Motor neuron (in vitro differentiated cells): ENCODE data around the gene CAPN8. TPM values are rescaled to one million over a fixed set of nuclear protein-coding genes. Genes with fewer than 3 reads are reported as not detected.
A peak's percentile ranks its signal among the peaks of the same experiment; 100 is the strongest.

ENCODE experiments used
- ATAC-seq, 8 experiments: fragments of 200-7000 bp; cut with Tn5 transposase; replicated peaks in 6 of 8; 2 replicates each; pipeline ENCODE4 v1.8.0; 2021; ENCODE audit warnings: mild to moderate bottlenecking in 8 of 8, moderate library complexity in 8 of 8
- H3K27ac ChIP-seq, 2 donors: fragments of 250-450 bp; sonication (Bioruptor Pico); 2 replicates each; pipeline ENCODE4 v1.9.0; 2021; ENCODE audit warnings: antibody characterized with exemption in 2 of 2, mild to moderate bottlenecking in 2 of 2, moderate library complexity in 1 of 2
- H3K4me1 ChIP-seq, 2 donors: fragments of 250-450 bp; sonication (Bioruptor Pico); replicated peaks in 1 of 2; 2 replicates each; pipeline ENCODE4 v1.6.1; 2021; ENCODE audit warnings: antibody characterized with exemption in 2 of 2, mild to moderate bottlenecking in 2 of 2, moderate library complexity in 1 of 2
- H3K4me3 ChIP-seq, 5 donors: fragments of 250-450 bp; sonication (Bioruptor Pico); 2 replicates each; pipeline ENCODE4 v1.9.0; 2021; ENCODE audit warnings: antibody characterized with exemption in 5 of 5, mild to moderate bottlenecking in 5 of 5, moderate library complexity in 4 of 5
- WGBS, 10 experiments: fragments of 450-650 bp; shearing (Covaris generic); methylation state at CpG; one replicate each; pipeline ENCODE4 v1.0.0; 2022; 5-methylcytosine and 5-hydroxymethylcytosine counted together
- in situ Hi-C, 9 experiments: fragments of 400-800 bp; cut with MboI; loops; one replicate each; pipeline ENCODE4 v1.15.0; 2021; ENCODE audit warnings: low sequenced_read_pairs in 9 of 9, low pct_unique_long_range_greater_than_20kb in 2 of 9; ENCODE audit not compliant: unreplicated experiment in 9 of 9
- total RNA-seq, 8 experiments: library from RNA; unstranded; fragments of 300-600 nt; gene quantifications; 2 replicates each; pipeline versions ENCODE4 v1.2.3 to v1.2.4, GENCODE V29; 2022

CAPN8 gene
- total RNA-seq, 8 experiments from 2014 or later: 0.05 to 6.1 (median 1.5) TPM; not detected in 1

- WGBS, 10 experiments: 53 to 100% (median 75%) methylated on average over 1 to 6 of the region's 8 CpGs; no CpG with 5 or more reads in 1 of the 10 experiments
- no peaks in the 10 kb centered on the region for H3K4me1 ChIP-seq
- no peak overlapping the region for H3K27ac ChIP-seq
- H3K4me3 ChIP-seq: no peak overlapping the region
- no peak for ATAC-seq
- in situ Hi-C loops: no loop called here
These were observed 29.6 kb upstream of the CAPN8 start for GRCh38 chr1:223695014-223695548.

- H3K4me1 ChIP-seq: no peaks in the 10 kb centered on the region
- H3K4me3 ChIP-seq: no peak overlapping the region
- no peak for ATAC-seq
- in situ Hi-C loops: no loop called here
- 25 to 96% (median 68%) methylated on average over 1 to 4 of the region's 4 CpGs; no CpG with 5 or more reads in 1 of the 10 experiments for WGBS, 10 experiments
- no peak overlapping the region for H3K27ac ChIP-seq
These were observed 25.6 kb upstream of the CAPN8 start for GRCh38 chr1:223691121-223691520.

- WGBS, 10 experiments: 18 to 100% (median 63%) methylated on average over 1 to 3 of the region's 3 CpGs; no CpG with 5 or more reads in 1 of the 10 experiments
- Histone ChIP-seq H3K27ac (no peak overlapping the region), H3K4me3 (no peak overlapping the region), H3K4me1 (no peaks in the 10 kb centered on the region)
- in situ Hi-C loops: loop anchor here in 3 of 9 experiments (10.0 kb wide), 1 partner anchor 550 kb away; no protein-coding TSS in a partner anchor
- peak in 3 of 8 experiments; percentile 15 to 34 (median 33) for ATAC-seq
These were observed 18.9 kb upstream of the CAPN8 start for GRCh38 chr1:223684488-223684792.

GRCh38 chr1:223683586-223684487 is 18.3 kb upstream of the CAPN8 start:
- WGBS, 10 experiments: 10 to 100% (median 65%) methylated on average over 2 to 8 of the region's 9 CpGs; no CpG with 5 or more reads in 3 of the 10 experiments
- in situ Hi-C loops: loop anchor here in 3 of 9 experiments (10.0 kb wide), 1 partner anchor 549 kb away; no protein-coding TSS in a partner anchor

GRCh38 chr1:223682502-223682901 is 17.0 kb upstream of the CAPN8 start:
- Histone ChIP-seq H3K4me1 (no peaks in the 10 kb centered on the region), H3K4me3 (no peak overlapping the region), H3K27ac (no peak overlapping the region)
- WGBS, 10 experiments: 56 to 100% (median 88%) methylated on average over 1 to 3 of the region's 3 CpGs; no CpG with 5 or more reads in 2 of the 10 experiments
- no peak for ATAC-seq
- in situ Hi-C loops: loop anchor here in 3 of 9 experiments (10.0 kb wide), 1 partner anchor 548 kb away; no protein-coding TSS in a partner anchor

More at GRCh38 chr1:223683586-223684487, 18.3 kb upstream of the CAPN8 start:
- H3K27ac ChIP-seq: no peak overlapping the region
- H3K4me1 ChIP-seq: no peaks in the 10 kb centered on the region
- peak; percentile 84 to 99 (median 97) for ATAC-seq
- H3K4me3 ChIP-seq: no peak overlapping the region

GRCh38 chr1:223680188-223680587 is 14.7 kb upstream of the CAPN8 start:
- WGBS, 10 experiments: 62 to 100% (median 86%) methylated on average over 1 to 2 of the region's 2 CpGs; no CpG with 5 or more reads in 1 of the 10 experiments
- H3K4me3 ChIP-seq: no peak overlapping the region
- in situ Hi-C loops: loop anchor here in 3 of 9 experiments (10.0 kb wide), 1 partner anchor 545 kb away; no protein-coding TSS in a partner anchor

GRCh38 chr1:223678841-223679240 is 13.3 kb upstream of the CAPN8 start:
- no peaks in the 10 kb centered on the region for H3K4me1 ChIP-seq
- 60 to 100% (median 85%) methylated on average over 1 to 6 of the region's 6 CpGs; no CpG with 5 or more reads in 1 of the 10 experiments for WGBS, 10 experiments
- H3K27ac ChIP-seq: no peak overlapping the region
- H3K4me3 ChIP-seq: no peak overlapping the region
- no peak for ATAC-seq
- in situ Hi-C loops: no loop called here

More at GRCh38 chr1:223680188-223680587, 14.7 kb upstream of the CAPN8 start:
- H3K4me1 ChIP-seq: no peaks in the 10 kb centered on the region
- no peak overlapping the region for H3K27ac ChIP-seq
- ATAC-seq: no peak

GRCh38 chr1:223674119-223674890 is 8.8 kb upstream of the CAPN8 start:
- 0 to 100% (median 33%) methylated on average over 1 to 5 of the region's 5 CpGs; no CpG with 5 or more reads in 1 of the 10 experiments for WGBS, 10 experiments
- in situ Hi-C loops: no loop called here
- Histone ChIP-seq H3K4me3 (no peak overlapping the region), H3K4me1 (no peaks in the 10 kb centered on the region), H3K27ac (no peak overlapping the region)
- peak in 3 of 8 experiments; percentile 60 to 90 (median 80) for ATAC-seq

- WGBS, 10 experiments: 0 to 100% (median 67%) methylated on average over 1 to 5 of the region's 7 CpGs; no CpG with 5 or more reads in 1 of the 10 experiments
- ATAC-seq: peak in 5 of 8 experiments; percentile 20 to 61 (median 47)
- H3K4me1 ChIP-seq: no peaks in the 10 kb centered on the region
- H3K27ac ChIP-seq: no peak overlapping the region
- in situ Hi-C loops: no loop called here
- H3K4me3 ChIP-seq: no peak overlapping the region
These were observed 5.1 kb upstream of the CAPN8 start for GRCh38 chr1:223670458-223671159.

GRCh38 chr1:223669003-223669795 is 3.7 kb upstream of the CAPN8 start:
- H3K4me1 ChIP-seq: no peaks in the 10 kb centered on the region
- H3K4me3 ChIP-seq: no peak overlapping the region
- no peak overlapping the region for H3K27ac ChIP-seq
- in situ Hi-C loops: no loop called here
- ATAC-seq: peak in 3 of 8 experiments; percentile 22 to 77 (median 53)
- WGBS, 10 experiments: 0 to 85% (median 49%) methylated on average over 1 to 6 of the region's 6 CpGs

- H3K27ac ChIP-seq: no peak overlapping the region
- in situ Hi-C loops: no loop called here
- no peak for ATAC-seq
- WGBS, 10 experiments: 47 to 100% (median 85%) methylated on average over 2 to 3 of the region's 3 CpGs; no CpG with 5 or more reads in 4 of the 10 experiments
- H3K4me3 ChIP-seq: no peak overlapping the region
- no peaks in the 10 kb centered on the region for H3K4me1 ChIP-seq
These were observed 2.1 kb upstream of the CAPN8 start for GRCh38 chr1:223667484-223668182.
